ENCODE measurements around the gene CSNK1G2.

The CSNK1G2 gene

GRCh38 chr19:1942934-1943555, 2.1 kb downstream of the CSNK1G2 start:
- H3K27ac ChIP-seq = peak overlapping the region; percentile 99
- no peak for DNase-seq (ENCODE audit: low read depth, low spot score)

GRCh38 chr19:1943661-1944087, 2.7 kb downstream of the CSNK1G2 start:
- no peak overlapping the region for H3K27ac ChIP-seq
- DNase-seq (ENCODE audit: low read depth, low spot score) = no peak

GRCh38 chr19:1944088-1944915, 3.3 kb downstream of the CSNK1G2 start:
- no peak overlapping the region for H3K27ac ChIP-seq
- DNase-seq (ENCODE audit: low read depth, low spot score) = no peak

- H3K27ac ChIP-seq = no peak overlapping the region
- no peak for DNase-seq (ENCODE audit: low read depth, low spot score)
Measured at GRCh38 chr19:1944916-1945561, 4.1 kb downstream of the CSNK1G2 start.

- no peak for DNase-seq (ENCODE audit: low read depth, low spot score)
- no peak overlapping the region for H3K27ac ChIP-seq
Measured at GRCh38 chr19:1945899-1946298, 4.9 kb downstream of the CSNK1G2 start.

GRCh38 chr19:1947651-1948209, 6.8 kb downstream of the CSNK1G2 start:
- H3K27ac ChIP-seq = no peak overlapping the region
- no peak for DNase-seq (ENCODE audit: low read depth, low spot score)

- H3K27ac ChIP-seq = no peak overlapping the region
- no peak for DNase-seq (ENCODE audit: low read depth, low spot score)
Measured at GRCh38 chr19:1949304-1950101, 8.5 kb downstream of the CSNK1G2 start.

- no peak overlapping the region for H3K27ac ChIP-seq
- DNase-seq (ENCODE audit: low read depth, low spot score) = no peak
Measured at GRCh38 chr19:1950640-1951039, 9.7 kb downstream of the CSNK1G2 start.

- DNase-seq (ENCODE audit: low read depth, low spot score) = no peak
- H3K27ac ChIP-seq = no peak overlapping the region
Measured at GRCh38 chr19:1952635-1953034, 11.7 kb downstream of the CSNK1G2 start.

GRCh38 chr19:1953037-1953436, 12.1 kb downstream of the CSNK1G2 start:
- DNase-seq (ENCODE audit: low read depth, low spot score) = no peak
- no peak overlapping the region for H3K27ac ChIP-seq

GRCh38 chr19:1953441-1954094, 12.6 kb downstream of the CSNK1G2 start:
- no peak for DNase-seq (ENCODE audit: low read depth, low spot score)
- H3K27ac ChIP-seq = no peak overlapping the region

- H3K27ac ChIP-seq = no peak overlapping the region
- no peak for DNase-seq (ENCODE audit: low read depth, low spot score)
Measured at GRCh38 chr19:1954532-1954933, 13.6 kb downstream of the CSNK1G2 start.

- DNase-seq (ENCODE audit: low read depth, low spot score) = no peak
- no peak overlapping the region for H3K27ac ChIP-seq
Measured at GRCh38 chr19:1955171-1956121, 14.5 kb downstream of the CSNK1G2 start.

- no peak for DNase-seq (ENCODE audit: low read depth, low spot score)
- no peak overlapping the region for H3K27ac ChIP-seq
Measured at GRCh38 chr19:1956122-1956494, 15.1 kb downstream of the CSNK1G2 start.

GRCh38 chr19:1956868-1957492, 16.0 kb downstream of the CSNK1G2 start:
- no peak overlapping the region for H3K27ac ChIP-seq
- DNase-seq (ENCODE audit: low read depth, low spot score) = no peak

GRCh38 chr19:1957562-1958248, 16.7 kb downstream of the CSNK1G2 start:
- no peak for DNase-seq (ENCODE audit: low read depth, low spot score)
- H3K27ac ChIP-seq = no peak overlapping the region

- no peak overlapping the region for H3K27ac ChIP-seq
- DNase-seq (ENCODE audit: low read depth, low spot score) = no peak
Measured at GRCh38 chr19:1959928-1960589, 19.1 kb downstream of the CSNK1G2 start.

Data from epithelial cell of prostate (primary cell).